ENCODE measurements around the gene PLEKHA4. TPM values are rescaled to one million over a fixed set of nuclear protein-coding genes. Genes with fewer than 3 reads are reported as not detected.

PLEKHA4 gene
- total and polyA plus RNA-seq, 9 of the 15 experiments (the other 6 are each of a cell fraction or from before 2014, with no cell fraction given) = 0.07 to 30.8 (median 11.4) TPM

DNA sequence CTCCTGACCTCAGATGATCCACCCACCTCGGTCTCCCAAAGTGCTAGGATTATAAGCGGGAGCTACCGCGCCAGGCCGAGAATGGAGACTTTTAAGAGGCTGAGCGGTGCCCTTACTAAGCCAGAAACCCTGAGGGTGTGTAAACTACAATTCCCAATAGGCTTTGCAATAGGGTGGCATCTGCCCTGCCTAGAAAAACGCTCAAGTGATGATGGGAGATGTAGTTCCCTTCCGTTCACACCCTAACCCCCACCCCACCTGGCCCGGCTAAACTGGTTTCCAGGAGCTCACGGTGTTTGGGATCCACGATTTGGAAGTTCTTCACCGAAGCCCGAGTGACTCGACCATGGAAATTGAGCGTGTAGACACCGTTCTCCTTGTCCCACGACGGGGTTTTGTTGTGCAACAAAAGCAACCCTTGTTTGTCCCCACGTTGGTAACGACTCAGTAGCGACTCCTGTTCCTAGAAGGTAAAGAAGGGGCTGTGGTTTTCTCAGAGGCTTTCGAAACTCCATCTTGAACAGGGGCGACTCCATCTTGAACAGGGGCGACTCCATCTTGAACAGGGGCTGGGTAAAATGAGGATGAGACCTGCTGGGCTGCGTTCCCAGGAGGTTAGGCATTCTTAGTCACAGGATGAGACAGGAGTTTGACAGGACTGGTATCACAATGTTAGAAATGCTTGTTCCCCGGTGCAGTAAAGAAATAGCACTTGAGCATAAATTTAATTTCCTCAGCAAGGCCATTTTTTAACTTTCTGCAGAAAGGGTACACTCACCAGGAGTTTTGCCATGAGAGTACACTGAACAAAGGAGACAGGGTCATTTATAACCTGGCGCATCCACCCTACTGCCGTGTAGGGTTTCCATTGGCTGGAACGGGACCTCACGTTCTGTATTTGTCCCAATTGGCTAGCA is 13.6 kb upstream of the PLEKHA4 start (continued):
- TF ChIP-seq MECOM (CRISPR knock-in tag; IDR thresholded peaks at IDR 0.05) (peak; percentile 97), PTBP1 (IDR thresholded peaks at IDR 0.05; ENCODE audit: low read depth, low read length) (no peak), ZNF589 (CRISPR knock-in tag; IDR thresholded peaks at IDR 0.05; ENCODE audit: low read depth) (peak; percentile 91), PYGO2 (tag; IDR thresholded peaks at IDR 0.05) (peak; percentile 96), ZNF143 (CRISPR knock-in tag; IDR thresholded peaks at IDR 0.05) (peak; percentile 97), ZFX (CRISPR knock-in tag; IDR thresholded peaks at IDR 0.05) (no peak), ZFP91 (CRISPR knock-in tag; IDR thresholded peaks at IDR 0.05) (no peak), ZNF174 (CRISPR knock-in tag; IDR thresholded peaks at IDR 0.05) (no peak), ZNF197 (CRISPR knock-in tag; IDR thresholded peaks at IDR 0.05; ENCODE audit: low read depth) (0 out of 2 replicates have a peak, but pooled peaks have one; percentile 62), E4F1 (CRISPR knock-in tag; IDR thresholded peaks at IDR 0.05; ENCODE audit: borderline replicate concordance) (peak; percentile 54; the same call in 1 of the 2 replicates)
- TF ChIP-seq, protein P1, sequence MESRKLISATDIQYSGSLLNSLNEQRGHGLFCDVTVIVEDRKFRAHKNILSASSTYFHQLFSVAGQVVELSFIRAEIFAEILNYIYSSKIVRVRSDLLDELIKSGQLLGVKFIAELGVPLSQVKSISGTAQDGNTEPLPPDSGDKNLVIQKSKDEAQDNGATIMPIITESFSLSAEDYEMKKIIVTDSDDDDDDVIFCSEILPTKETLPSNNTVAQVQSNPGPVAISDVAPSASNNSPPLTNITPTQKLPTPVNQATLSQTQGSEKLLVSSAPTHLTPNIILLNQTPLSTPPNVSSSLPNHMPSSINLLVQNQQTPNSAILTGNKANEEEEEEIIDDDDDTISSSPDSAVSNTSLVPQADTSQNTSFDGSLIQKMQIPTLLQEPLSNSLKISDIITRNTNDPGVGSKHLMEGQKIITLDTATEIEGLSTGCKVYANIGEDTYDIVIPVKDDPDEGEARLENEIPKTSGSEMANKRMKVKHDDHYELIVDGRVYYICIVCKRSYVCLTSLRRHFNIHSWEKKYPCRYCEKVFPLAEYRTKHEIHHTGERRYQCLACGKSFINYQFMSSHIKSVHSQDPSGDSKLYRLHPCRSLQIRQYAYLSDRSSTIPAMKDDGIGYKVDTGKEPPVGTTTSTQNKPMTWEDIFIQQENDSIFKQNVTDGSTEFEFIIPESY (CRISPR knock-in tag; IDR thresholded peaks at IDR 0.05) = peak; percentile 71; the same call in 1 of the 2 replicates
- TF ChIP-seq, protein P2, sequence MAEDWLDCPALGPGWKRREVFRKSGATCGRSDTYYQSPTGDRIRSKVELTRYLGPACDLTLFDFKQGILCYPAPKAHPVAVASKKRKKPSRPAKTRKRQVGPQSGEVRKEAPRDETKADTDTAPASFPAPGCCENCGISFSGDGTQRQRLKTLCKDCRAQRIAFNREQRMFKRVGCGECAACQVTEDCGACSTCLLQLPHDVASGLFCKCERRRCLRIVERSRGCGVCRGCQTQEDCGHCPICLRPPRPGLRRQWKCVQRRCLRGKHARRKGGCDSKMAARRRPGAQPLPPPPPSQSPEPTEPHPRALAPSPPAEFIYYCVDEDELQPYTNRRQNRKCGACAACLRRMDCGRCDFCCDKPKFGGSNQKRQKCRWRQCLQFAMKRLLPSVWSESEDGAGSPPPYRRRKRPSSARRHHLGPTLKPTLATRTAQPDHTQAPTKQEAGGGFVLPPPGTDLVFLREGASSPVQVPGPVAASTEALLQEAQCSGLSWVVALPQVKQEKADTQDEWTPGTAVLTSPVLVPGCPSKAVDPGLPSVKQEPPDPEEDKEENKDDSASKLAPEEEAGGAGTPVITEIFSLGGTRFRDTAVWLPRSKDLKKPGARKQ (CRISPR knock-in tag; IDR thresholded peaks at IDR 0.05) = peak; percentile 71; the same call in 1 of the 2 replicates
- TF ChIP-seq, protein P3, sequence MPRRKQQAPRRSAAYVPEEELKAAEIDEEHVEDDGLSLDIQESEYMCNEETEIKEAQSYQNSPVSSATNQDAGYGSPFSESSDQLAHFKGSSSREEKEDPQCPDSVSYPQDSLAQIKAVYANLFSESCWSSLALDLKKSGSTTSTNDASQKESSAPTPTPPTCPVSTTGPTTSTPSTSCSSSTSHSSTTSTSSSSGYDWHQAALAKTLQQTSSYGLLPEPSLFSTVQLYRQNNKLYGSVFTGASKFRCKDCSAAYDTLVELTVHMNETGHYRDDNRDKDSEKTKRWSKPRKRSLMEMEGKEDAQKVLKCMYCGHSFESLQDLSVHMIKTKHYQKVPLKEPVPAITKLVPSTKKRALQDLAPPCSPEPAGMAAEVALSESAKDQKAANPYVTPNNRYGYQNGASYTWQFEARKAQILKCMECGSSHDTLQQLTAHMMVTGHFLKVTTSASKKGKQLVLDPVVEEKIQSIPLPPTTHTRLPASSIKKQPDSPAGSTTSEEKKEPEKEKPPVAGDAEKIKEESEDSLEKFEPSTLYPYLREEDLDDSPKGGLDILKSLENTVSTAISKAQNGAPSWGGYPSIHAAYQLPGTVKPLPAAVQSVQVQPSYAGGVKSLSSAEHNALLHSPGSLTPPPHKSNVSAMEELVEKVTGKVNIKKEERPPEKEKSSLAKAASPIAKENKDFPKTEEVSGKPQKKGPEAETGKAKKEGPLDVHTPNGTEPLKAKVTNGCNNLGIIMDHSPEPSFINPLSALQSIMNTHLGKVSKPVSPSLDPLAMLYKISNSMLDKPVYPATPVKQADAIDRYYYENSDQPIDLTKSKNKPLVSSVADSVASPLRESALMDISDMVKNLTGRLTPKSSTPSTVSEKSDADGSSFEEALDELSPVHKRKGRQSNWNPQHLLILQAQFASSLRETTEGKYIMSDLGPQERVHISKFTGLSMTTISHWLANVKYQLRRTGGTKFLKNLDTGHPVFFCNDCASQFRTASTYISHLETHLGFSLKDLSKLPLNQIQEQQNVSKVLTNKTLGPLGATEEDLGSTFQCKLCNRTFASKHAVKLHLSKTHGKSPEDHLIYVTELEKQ (CRISPR knock-in tag; IDR thresholded peaks at IDR 0.05) = peak; percentile 82
